Raji (cell line): ENCODE results near the gene FOXO1.

ENCODE experiments used
- POLR2A ChIP-seq: IDR thresholded peaks from 2 replicates; pipeline ENCODE4 v1.6.1; 2011; ENCODE audit warnings: low read depth, low read length, control low read depth; ENCODE audit not compliant: insufficient read depth

Gene FOXO1

DNA sequence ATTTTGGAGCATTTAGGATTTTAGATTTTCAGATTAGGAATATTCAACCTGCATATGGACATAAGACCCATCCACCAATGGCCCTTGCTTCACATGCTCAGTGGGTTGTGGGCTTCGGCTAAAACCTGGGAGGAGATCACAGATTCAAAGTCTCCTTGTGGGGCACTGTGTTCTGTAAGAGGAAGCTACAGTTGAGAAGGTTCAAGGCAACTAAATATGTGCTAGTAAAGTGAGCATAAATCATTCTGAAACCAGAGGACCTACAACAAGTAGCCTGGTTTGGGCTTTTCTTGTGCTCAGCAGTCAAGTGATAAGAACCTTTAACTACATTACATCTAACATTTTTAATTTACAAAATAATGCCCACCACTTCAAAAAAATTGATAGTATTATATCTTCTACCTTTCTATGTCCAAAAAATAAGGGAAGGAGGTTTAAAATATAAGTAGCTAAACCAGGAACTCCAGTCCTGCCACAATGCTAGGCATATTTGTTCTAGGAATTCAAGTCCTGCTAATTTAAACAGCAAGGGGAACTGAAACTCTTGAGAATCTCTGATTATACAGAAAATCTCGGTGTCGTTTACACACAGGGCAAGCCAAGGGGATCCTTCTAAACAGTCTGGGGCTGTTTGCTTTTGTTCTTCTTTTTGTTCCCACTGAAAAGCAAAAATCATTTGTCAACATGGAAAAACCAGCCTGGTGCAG, 36.6 kb downstream of the FOXO1 start:
- TF ChIP-seq POLR2A, result no peak

GRCh38 chr13:40626977-40627376, 39.5 kb downstream of the FOXO1 start:
- TF ChIP-seq POLR2A, result no peak

DNA sequence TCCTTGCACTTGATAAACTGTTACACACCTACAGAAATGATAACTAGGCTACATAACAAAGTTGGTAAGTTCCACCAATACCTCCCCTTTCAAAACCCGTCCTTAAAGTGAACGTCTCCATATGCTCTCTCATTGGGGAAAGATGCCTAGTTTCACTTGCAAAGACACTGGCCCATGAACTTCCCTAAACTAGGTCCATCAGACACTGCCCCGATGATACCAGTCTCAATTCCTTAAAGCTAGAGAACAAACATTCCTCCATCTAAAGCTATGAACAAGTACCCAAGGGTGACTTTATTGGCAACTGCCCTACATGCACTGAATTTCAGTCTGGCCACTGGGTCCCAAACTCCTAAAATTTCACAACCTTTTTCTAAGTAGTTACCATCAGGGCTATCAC, 39.9 kb downstream of the FOXO1 start:
- TF ChIP-seq POLR2A, result no peak

DNA sequence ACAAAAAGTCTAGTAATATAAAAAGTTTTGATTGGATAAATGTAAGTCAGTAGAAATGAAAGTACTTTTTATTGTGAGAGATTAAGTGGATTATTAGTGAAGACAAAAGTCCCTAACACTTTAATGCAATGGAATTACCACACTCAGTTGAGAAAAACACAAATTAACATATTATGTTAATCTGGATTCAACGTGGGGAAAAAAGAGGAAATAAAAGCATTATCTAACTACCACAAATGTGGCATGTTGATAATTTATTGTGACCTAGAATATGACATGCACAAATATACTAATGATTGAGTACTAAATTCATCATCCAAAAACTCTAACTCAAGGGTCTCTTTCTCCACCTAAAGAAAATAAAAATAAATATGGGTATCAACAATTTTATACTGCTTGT, 41.5 kb downstream of the FOXO1 start:
- no peak for TF ChIP-seq POLR2A

GRCh38 chr13:40624383-40624782, 42.1 kb downstream of the FOXO1 start:
- no peak for TF ChIP-seq POLR2A

- TF ChIP-seq POLR2A, result no peak
Observed at GRCh38 chr13:40622761-40623160, 43.7 kb downstream of the FOXO1 start.

- no peak for TF ChIP-seq POLR2A
Observed at GRCh38 chr13:40622246-40622645, 44.2 kb downstream of the FOXO1 start.

DNA sequence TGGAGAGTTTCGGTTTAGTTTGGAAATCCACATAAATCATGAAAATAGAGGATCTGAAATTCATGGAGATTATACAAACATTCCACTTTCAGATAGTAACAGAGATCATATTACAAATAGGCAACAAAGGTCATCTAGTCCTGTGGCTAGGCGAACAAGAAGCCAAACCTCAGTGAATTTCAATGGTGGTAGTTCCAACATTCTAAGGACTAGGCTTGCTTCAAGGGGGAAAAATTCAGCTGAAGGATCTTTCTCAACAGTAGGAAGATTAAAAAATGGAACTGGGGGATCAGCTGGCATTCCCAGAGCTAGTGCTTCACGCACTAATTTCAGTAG, 47.0 kb downstream of the FOXO1 start:
- no peak for TF ChIP-seq POLR2A

GRCh38 chr13:40618581-40619478, 47.6 kb downstream of the FOXO1 start:
- TF ChIP-seq POLR2A, result no peak

GRCh38 chr13:40617801-40618356, 48.6 kb downstream of the FOXO1 start:
- TF ChIP-seq POLR2A, result no peak

DNA sequence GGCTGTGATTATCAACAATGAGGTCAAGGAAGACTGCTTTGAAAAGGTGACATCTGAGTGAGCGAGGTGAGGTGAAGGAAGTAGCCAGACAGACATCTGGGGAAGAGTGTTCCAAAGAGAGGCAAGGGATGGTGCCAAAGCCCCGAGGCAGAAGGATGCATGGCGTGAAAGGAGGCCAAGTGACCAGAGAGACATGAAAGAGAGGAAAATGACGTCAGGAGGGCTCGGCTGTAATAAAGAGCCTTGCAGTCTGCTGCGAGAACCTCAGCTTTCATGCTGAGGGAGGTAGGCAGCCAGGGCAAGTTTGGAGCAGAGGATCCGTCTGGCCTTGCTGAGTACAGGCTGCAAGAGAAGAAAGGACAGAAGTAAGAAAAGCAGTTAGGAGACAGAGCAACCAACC, 50.8 kb downstream of the FOXO1 start:
- no peak for TF ChIP-seq POLR2A

GRCh38 chr13:40613914-40614313, 52.5 kb downstream of the FOXO1 start:
- TF ChIP-seq POLR2A, result no peak

DNA sequence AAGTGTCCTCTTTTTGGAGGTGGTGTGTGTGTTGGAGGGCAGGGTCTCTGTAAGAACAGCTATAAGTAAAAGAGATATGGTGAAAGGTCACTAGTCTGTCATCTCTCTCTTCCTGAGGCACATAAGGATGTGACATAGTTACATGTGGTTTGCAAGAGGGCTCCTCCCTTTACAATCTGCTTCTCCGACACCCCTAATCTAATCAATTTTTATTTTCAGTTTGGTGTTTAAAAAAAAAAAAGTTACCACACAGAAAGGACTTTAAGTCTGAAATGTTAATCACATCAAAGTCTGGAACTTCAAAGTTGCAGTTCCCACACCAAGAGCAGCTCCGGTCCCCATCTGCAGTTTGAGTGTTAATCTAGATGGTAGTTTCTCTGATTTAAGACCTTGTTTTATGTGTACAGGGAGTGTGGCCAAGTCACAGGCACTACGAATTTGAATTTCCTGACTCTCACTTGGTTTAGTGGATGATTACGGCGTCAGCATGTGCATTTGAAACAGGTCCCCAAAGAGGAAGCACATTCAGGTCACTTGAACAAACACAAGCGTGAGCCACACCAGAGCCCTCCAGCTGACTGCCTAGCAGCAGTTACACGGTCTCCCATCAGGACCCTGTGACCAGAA, 53.1 kb downstream of the FOXO1 start:
- TF ChIP-seq POLR2A, result no peak

DNA sequence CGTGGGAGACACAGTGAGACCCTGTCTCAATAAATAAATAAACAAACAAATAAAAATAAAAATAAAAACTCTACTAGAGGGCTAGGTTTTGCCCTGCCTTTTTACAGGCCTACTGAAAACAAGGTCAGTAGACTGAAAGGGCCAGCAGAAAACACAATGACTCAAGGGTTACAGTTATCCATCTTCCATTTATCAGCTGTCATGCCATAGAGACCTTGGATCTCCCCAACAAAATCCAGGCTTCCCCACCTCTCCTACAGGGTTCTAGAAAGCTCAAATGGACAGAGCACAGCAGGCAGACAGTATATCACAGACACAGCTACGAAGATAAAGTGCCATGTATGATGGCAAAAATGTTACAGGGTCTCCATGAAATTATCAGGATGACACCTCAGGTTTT, 54.4 kb downstream of the FOXO1 start:
- TF ChIP-seq POLR2A, result no peak

DNA sequence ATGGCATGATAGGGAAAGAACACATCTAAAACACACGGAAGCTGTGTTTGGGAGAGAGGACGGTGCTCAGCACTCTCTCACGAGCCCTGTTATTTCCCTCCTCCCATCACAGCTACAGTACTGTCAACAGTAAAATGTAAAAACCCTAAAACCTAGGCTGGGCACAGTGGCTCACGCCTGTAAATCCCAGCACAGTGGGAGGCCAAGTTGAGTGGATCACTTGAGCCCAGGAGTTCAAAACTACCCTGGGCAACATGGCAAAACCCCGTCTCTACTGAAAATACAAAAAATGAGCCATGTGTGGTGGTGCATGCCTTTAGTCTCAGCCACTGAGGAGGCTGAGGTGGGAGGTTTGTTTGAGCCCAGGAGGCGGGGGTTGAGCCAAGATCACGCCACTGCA, 54.8 kb downstream of the FOXO1 start:
- TF ChIP-seq POLR2A, result no peak

DNA sequence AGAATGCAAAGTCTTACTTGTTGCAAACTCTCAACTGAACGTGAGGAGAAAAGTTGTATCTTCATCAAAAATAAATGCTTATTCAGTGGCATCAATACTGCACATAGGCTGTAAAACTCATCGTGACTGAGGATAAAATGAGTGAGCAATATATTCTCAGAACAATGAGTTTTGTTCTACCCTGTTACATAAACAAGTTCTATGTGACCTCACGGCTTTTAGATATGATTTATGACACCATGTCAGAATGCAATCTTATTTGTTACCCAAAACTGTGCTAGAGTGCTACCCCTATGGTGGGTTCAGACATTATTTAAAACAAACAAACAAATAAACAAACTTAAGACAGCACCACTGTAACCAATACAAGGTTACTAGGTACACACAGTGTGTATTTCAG, 55.4 kb downstream of the FOXO1 start:
- no peak for TF ChIP-seq POLR2A
